Neutrophil (primary cell): ENCODE data around the gene ENKUR.

Experiments
- H3K27ac ChIP-seq: fragments of 200-600 bp; sonication (generic); 2 replicates; pipeline ENCODE4 v1.5.1; 2016; ENCODE audit warnings: mild to moderate bottlenecking, moderate library complexity
- H3K27me3 ChIP-seq: fragments of 200-600 bp; sonication (generic); 2 replicates; pipeline ENCODE4 v1.6.0; 2016; ENCODE audit warnings: mild to moderate bottlenecking
- H3K36me3 ChIP-seq: fragments of 200-600 bp; sonication (generic); 2 replicates; pipeline ENCODE4 v1.5.1; 2017
- H3K4me1 ChIP-seq, 2 experiments: fragments of 200-600 bp in 1 of 2; sonication (generic) in 1 of 2; 1 replicate in 1 of 2; 2 replicates in 1 of 2; pipeline versions ENCODE4 v1.5.1 to v1.6.1; 2013 to 2016; ENCODE audit warnings: low read depth in 1 of 2, low read length in 1 of 2, mild to moderate bottlenecking in 1 of 2, moderate library complexity in 1 of 2; ENCODE audit not compliant: control insufficient read depth in 1 of 2, insufficient read depth in 1 of 2
- H3K4me3 ChIP-seq, 2 experiments: fragments of 200-600 bp in 1 of 2; sonication (generic) in 1 of 2; 1 replicate in 1 of 2; 2 replicates in 1 of 2; pipeline ENCODE4 v1.5.1; 2013 to 2016; ENCODE audit warnings: low read depth in 1 of 2, low read length in 1 of 2, mild to moderate bottlenecking in 1 of 2, moderate library complexity in 1 of 2
- H3K9me3 ChIP-seq: fragments of 200-600 bp; sonication (generic); 2 replicates; pipeline ENCODE4 v1.5.1; 2016
- CTCF ChIP-seq: fragments of 200-600 bp; sonication (generic); IDR thresholded peaks from 2 replicates; pipeline ENCODE4 v1.5.1; 2016; ENCODE audit warnings: antibody characterized with exemption

Gene ENKUR

GRCh38 chr10:24944512-24945255 is 71.3 kb downstream of the ENKUR start:
- H3K4me3 ChIP-seq: no peak overlapping the region
- peaks cover 1% of the 10 kb centered on the region for H3K27me3 ChIP-seq
- H3K4me1 ChIP-seq: no peaks in the 10 kb centered on the region
- no peaks in the 10 kb centered on the region for H3K9me3 ChIP-seq
- no peak for TF ChIP-seq CTCF
- H3K36me3 ChIP-seq: no peaks in the 10 kb centered on the region
- H3K27ac ChIP-seq: no peak overlapping the region

- Histone ChIP-seq H3K9me3 (no peaks in the 10 kb centered on the region), H3K36me3 (no peaks in the 10 kb centered on the region)
Measured at GRCh38 chr10:24938525-24938924, 77.4 kb downstream of the ENKUR start.

GRCh38 chr10:24938076-24938475 is 77.9 kb downstream of the ENKUR start:
- Histone ChIP-seq H3K4me1 (no peaks in the 10 kb centered on the region), H3K36me3 (no peaks in the 10 kb centered on the region), H3K9me3 (no peaks in the 10 kb centered on the region), H3K27me3 (no peaks in the 10 kb centered on the region), H3K27ac (no peak overlapping the region), H3K4me3 (no peak overlapping the region)
- TF ChIP-seq CTCF: no peak

More at GRCh38 chr10:24938525-24938924, 77.4 kb downstream of the ENKUR start:
- Histone ChIP-seq H3K27ac (no peak overlapping the region), H3K27me3 (no peaks in the 10 kb centered on the region), H3K4me3 (no peak overlapping the region), H3K4me1 (no peaks in the 10 kb centered on the region)
- no peak for TF ChIP-seq CTCF

GRCh38 chr10:24935504-24936292 is 80.3 kb downstream of the ENKUR start:
- H3K4me1 ChIP-seq: no peaks in the 10 kb centered on the region
- no peaks in the 10 kb centered on the region for H3K27me3 ChIP-seq
- H3K27ac ChIP-seq: no peak overlapping the region
- no peaks in the 10 kb centered on the region for H3K9me3 ChIP-seq
- TF ChIP-seq CTCF: no peak
- no peak overlapping the region for H3K4me3 ChIP-seq
- H3K36me3 ChIP-seq: no peaks in the 10 kb centered on the region
